IMR-90 (cell line): ENCODE measurements around the gene DERL3. TPM values are rescaled to one million over a fixed set of nuclear protein-coding genes. Genes with fewer than 3 reads are reported as not detected.

Experiments used
- ATAC-seq: fragments of 200-7000 bp; cut with Tn5 transposase; 2 replicates; pipeline ENCODE4 v1.9.1; 2020; ENCODE audit warnings: low read depth, mild to moderate bottlenecking, moderate library complexity
- BruUV-seq: library from RNA; stranded (reverse); fragments of 400-500 nt; replicated peaks from 2 replicates; lab custom pipeline; 2021; lab: Mats Ljungman, UMichigan
- CTCF ChIA-PET: fragments of 300-600 bp; formaldehyde crosslinking; extraction: SDS; loops from one replicate; lab custom pipeline; 2021; ENCODE audit warnings: antibody characterized with exemption; lab: Yijun Ruan, JAX
- POLR2A ChIA-PET: fragments of 300-600 bp; sonication (Branson Sonifier 250); formaldehyde crosslinking; loops from one replicate; lab custom pipeline; 2022; ENCODE audit warnings: antibody characterized with exemption; ENCODE audit not compliant: unreplicated experiment; lab: Charles Lee
- DNase-seq: peaks from one replicate; pipeline ENCODE4 v3.0.0; 2013
- H2AFZ ChIP-seq: replicated peaks from 2 replicates; pipeline ENCODE3; 2013; ENCODE audit warnings: low read length, mild to moderate bottlenecking; ENCODE audit not compliant: poor library complexity
- H2AK5ac ChIP-seq: 2 replicates; pipeline ENCODE4 v1.6.1; 2013; ENCODE audit warnings: low read depth, low read length, inconsistent platforms
- H2AK9ac ChIP-seq: replicated peaks from 2 replicates; pipeline ENCODE3; 2013; ENCODE audit warnings: mild to moderate bottlenecking, low read depth, low read length, moderate library complexity; ENCODE audit not compliant: poor library complexity
- H2BK120ac ChIP-seq: 2 replicates; pipeline ENCODE4 v1.6.1; 2013; ENCODE audit warnings: low read depth, low read length, inconsistent platforms
- H2BK15ac ChIP-seq: 3 replicates; pipeline ENCODE4 v1.6.1; 2013; ENCODE audit warnings: low read depth, low read length, inconsistent platforms
- H2BK20ac ChIP-seq: 2 replicates; pipeline ENCODE4 v1.6.1; 2013; ENCODE audit warnings: low read depth, mild to moderate bottlenecking, inconsistent platforms, low read length, moderate library complexity
- H2BK5ac ChIP-seq: 2 replicates; pipeline ENCODE4 v1.6.1; 2013; ENCODE audit warnings: mild to moderate bottlenecking, low read depth, low read length, inconsistent platforms; ENCODE audit not compliant: poor library complexity, severe bottlenecking
- H3K14ac ChIP-seq: replicated peaks from 2 replicates; pipeline ENCODE4 v1.6.1; 2013; ENCODE audit warnings: low read depth, low read length, inconsistent platforms
- H3K18ac ChIP-seq: 2 replicates; pipeline ENCODE4 v1.6.1; 2013; ENCODE audit warnings: low read depth, low read length, control low read depth
- H3K23ac ChIP-seq: 2 replicates; pipeline ENCODE4 v1.6.1; 2013; ENCODE audit warnings: low read depth, low read length, inconsistent platforms
- H3K27ac ChIP-seq: 2 replicates; pipeline ENCODE4 v1.5.1; 2013; ENCODE audit warnings: mild to moderate bottlenecking, control low read depth, low read length; ENCODE audit not compliant: insufficient read depth
- H3K27me3 ChIP-seq: 2 replicates; pipeline ENCODE4 v1.6.1; 2013; ENCODE audit warnings: low read length; ENCODE audit not compliant: control insufficient read depth, insufficient read depth
- H3K36me3 ChIP-seq: 2 replicates; pipeline ENCODE4 v1.6.1; 2013; ENCODE audit warnings: low read length, mixed read lengths; ENCODE audit not compliant: control insufficient read depth, insufficient read depth
- H3K4ac ChIP-seq: 2 replicates; pipeline ENCODE4 v1.6.1; 2013; ENCODE audit warnings: low read depth, low read length, inconsistent platforms
- H3K4me1 ChIP-seq: 2 replicates; pipeline ENCODE4 v1.6.1; 2013; ENCODE audit warnings: low read length, mixed read lengths; ENCODE audit not compliant: control insufficient read depth, insufficient read depth
- H3K4me2 ChIP-seq: 2 replicates; pipeline ENCODE4 v1.6.1; 2013; ENCODE audit warnings: low read depth, mild to moderate bottlenecking, control low read depth, low read length, moderate library complexity
- H3K4me3 ChIP-seq: 2 replicates; pipeline ENCODE4 v1.5.1; 2013; ENCODE audit warnings: low read depth, mild to moderate bottlenecking, control low read depth, low read length, moderate library complexity; ENCODE audit not compliant: insufficient read depth
- H3K56ac ChIP-seq: 2 replicates; pipeline ENCODE4 v1.6.1; 2013; ENCODE audit warnings: low read length, inconsistent platforms; ENCODE audit not compliant: insufficient read depth; ENCODE audit errors: extremely low read depth
- H3K79me1 ChIP-seq, 2 experiments: 2 replicates each; pipeline ENCODE4 v1.6.1; 2013; ENCODE audit warnings: low read length in 2 of 2, inconsistent platforms in 1 of 2, low read depth in 1 of 2
- H3K9ac ChIP-seq: 2 replicates; pipeline ENCODE4 v1.6.1; 2013; ENCODE audit warnings: low read depth, low read length, control low read depth
- H3K9me1 ChIP-seq: 2 replicates; pipeline ENCODE4 v1.6.1; 2013; ENCODE audit warnings: low read length, inconsistent platforms; ENCODE audit not compliant: insufficient read depth
- H3K9me3 ChIP-seq: 2 replicates; pipeline ENCODE4 v1.6.1; 2013; ENCODE audit warnings: low read length; ENCODE audit not compliant: control insufficient read depth, insufficient read depth
- H4K20me1 ChIP-seq: 2 replicates; pipeline ENCODE4 v1.6.1; 2013; ENCODE audit warnings: low read length, inconsistent platforms; ENCODE audit not compliant: insufficient read depth
- H4K5ac ChIP-seq: 2 replicates; pipeline ENCODE4 v1.6.1; 2013; ENCODE audit warnings: mild to moderate bottlenecking, low read depth, low read length, control low read depth
- H4K8ac ChIP-seq, 2 experiments: 2 replicates each; pipeline ENCODE4 v1.6.1; 2013; ENCODE audit warnings: low read depth in 2 of 2, low read length in 2 of 2, control low read depth in 1 of 2, inconsistent platforms in 1 of 2
- H4K91ac ChIP-seq: 2 replicates; pipeline ENCODE4 v1.6.1; 2013; ENCODE audit warnings: low read depth, low read length, inconsistent platforms; ENCODE audit not compliant: insufficient read depth
- BHLHE40 ChIP-seq: fragments of 150-350 bp; IDR thresholded peaks from 2 replicates; pipeline ENCODE4 v1.6.1; 2016; ENCODE audit warnings: mild to moderate bottlenecking, low read depth, low read length
- whole genome bisulfite sequencing, 2 experiments: methylation state at CpG; one replicate each; pipeline versions ENCODE4 v1.1.5 to v1.1.7; 2013; ENCODE audit warnings: missing lambda C conversion rate in 2 of 2; ENCODE audit not compliant: insufficient read length in 1 of 2; ENCODE audit errors: extremely low coverage in 2 of 2; 5-methylcytosine and 5-hydroxymethylcytosine counted together
- dilution Hi-C: fragments of 300-500 bp; cut with HindIII; formaldehyde crosslinking; loops from one replicate; pipeline ENCODE4 v1.14.3; 2018; ENCODE audit warnings: low sequenced_read_pairs; ENCODE audit not compliant: unreplicated experiment
- in situ Hi-C: fragments of 300-500 bp; cut with MboI; formaldehyde crosslinking; loops from 3 replicates; pipeline ENCODE4 v1.14.3; 2019; ENCODE audit warnings: low sequenced_read_pairs, inconsistent platforms, mixed read lengths
- intact Hi-C: fragments of 100-400 bp; cut with micrococcal nuclease; formaldehyde crosslinking; loops from 2 replicates; pipeline ENCODE4 v1.10.0; 2022
- polyA plus RNA-seq, 3 experiments: library from polyadenylated mRNA; depleted of rRNA; stranded (reverse); fragments of >200 nt; gene quantifications; 2 replicates each; pipeline ENCODE4 v1.2.3, GENCODE V29; 2012; ENCODE audit warnings: low replicate concordance in 1 of 3
- total RNA-seq: library from RNA; depleted of rRNA; stranded (reverse); fragments of >200 nt; gene quantifications from 2 replicates; pipeline ENCODE4 v1.2.3, GENCODE V29; 2012
- TF ChIP-seq, protein P1 (sequence below): fragments of 150-350 bp; IDR thresholded peaks from 2 replicates; pipeline ENCODE4 v1.6.1; 2017; ENCODE audit warnings: mild to moderate bottlenecking, antibody characterized with exemption, low read length, low read depth

DERL3 gene
- total and polyA plus RNA-seq, 2 of the 4 experiments (the other 2 are of a cell fraction) = 0.18 to 0.62 TPM

DNA sequence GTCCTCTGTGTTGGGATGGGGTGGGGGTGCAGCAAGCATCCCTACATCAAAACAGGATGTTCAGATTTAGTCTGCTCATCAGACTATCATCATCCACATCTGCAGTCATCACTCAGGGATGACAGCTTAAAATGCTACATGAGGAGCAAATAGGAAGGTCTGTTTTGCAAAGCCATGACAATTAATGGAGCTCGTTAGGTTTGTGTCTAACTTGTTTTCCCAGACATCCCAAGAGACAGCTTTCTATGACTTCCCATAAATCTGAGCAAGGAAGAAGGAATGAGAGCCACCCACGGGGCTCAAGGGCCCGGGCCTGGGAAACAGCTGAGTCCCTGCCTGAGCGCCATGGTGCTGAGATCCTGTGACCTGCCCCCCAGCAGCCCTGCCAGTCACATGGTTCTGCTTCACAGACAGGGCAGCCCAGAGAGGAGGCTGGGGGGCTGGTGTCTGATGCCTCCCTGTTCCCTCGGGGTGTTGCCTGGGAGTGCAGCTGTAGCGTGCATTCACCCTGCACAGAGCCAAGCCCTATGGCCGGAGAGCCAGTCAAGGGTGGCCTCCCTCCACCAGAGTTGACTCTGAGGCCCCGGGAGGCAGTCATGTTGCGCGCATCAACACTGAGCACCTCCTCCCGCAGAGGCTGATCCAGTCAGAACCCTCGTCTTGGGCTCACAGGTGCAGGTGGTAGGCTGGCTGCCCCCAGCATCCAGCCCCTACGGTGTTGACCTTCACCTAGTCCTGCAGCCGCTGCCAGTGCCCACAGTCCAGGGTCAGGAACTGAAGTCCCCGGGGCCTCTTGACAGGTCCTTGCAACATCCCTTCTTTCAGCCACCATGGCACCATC, 12.1 kb downstream of the DERL3 start:
- WGBS, 2 experiments = 86% methylated on average over 11 of the region's 15 CpGs; no CpG with 5 or more reads in 1 of the 2 experiments
- H3K27ac ChIP-seq = peak overlapping the region; percentile 57; the same call in 1 of the 2 replicates
- H2BK15ac ChIP-seq = no peak overlapping the region; the same call in 2 of the 3 replicates
- H3K56ac ChIP-seq = no peak overlapping the region
- BruUV-seq = no TSS peak
- H3K9ac ChIP-seq = no peak overlapping the region
- H3K4me1 ChIP-seq = peaks cover 12% of the 10 kb centered on the region
- H3K4me2 ChIP-seq = no peak overlapping the region
- CTCF ChIA-PET = no interaction called here
- peak overlapping the region; percentile 65 for H2BK120ac ChIP-seq
- peaks cover 10 to 56% of the 10 kb centered on the region in 2 experiments for H3K79me1 ChIP-seq
- H2BK20ac ChIP-seq = peak overlapping the region; percentile 81
- H4K8ac ChIP-seq = peak overlapping the region; percentile 52 to 90; a peak in 3 of 4 replicates
- DNase-seq = peak; percentile 26
- H3K18ac ChIP-seq = peak overlapping the region; percentile 96
- peaks cover 34% of the 10 kb centered on the region for H3K9me1 ChIP-seq
- H2AFZ ChIP-seq = no peak overlapping the region
- H3K14ac ChIP-seq = peak overlapping the region; percentile 96
- peak overlapping the region; percentile 84; the same call in 1 of the 2 replicates for H3K4ac ChIP-seq
- peak overlapping the region; percentile 78 for H4K91ac ChIP-seq
- peak overlapping the region; percentile 93 for H2BK5ac ChIP-seq
- in situ Hi-C loops (no loop called here), intact Hi-C loops (no loop called here), dilution Hi-C loops (no loop called here)
- H3K27me3 ChIP-seq = no peaks in the 10 kb centered on the region
- peak overlapping the region; percentile 59; the same call in 1 of the 2 replicates for H2AK5ac ChIP-seq
- peak overlapping the region; percentile 77 for H2AK9ac ChIP-seq
- peak overlapping the region; percentile 85; the same call in 1 of the 2 replicates for H4K5ac ChIP-seq
- TF ChIP-seq, protein P1, sequence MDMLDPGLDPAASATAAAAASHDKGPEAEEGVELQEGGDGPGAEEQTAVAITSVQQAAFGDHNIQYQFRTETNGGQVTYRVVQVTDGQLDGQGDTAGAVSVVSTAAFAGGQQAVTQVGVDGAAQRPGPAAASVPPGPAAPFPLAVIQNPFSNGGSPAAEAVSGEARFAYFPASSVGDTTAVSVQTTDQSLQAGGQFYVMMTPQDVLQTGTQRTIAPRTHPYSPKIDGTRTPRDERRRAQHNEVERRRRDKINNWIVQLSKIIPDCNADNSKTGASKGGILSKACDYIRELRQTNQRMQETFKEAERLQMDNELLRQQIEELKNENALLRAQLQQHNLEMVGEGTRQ = 0 out of 2 replicates have a peak, but pooled peaks have one; percentile 42
- no peak for TF ChIP-seq BHLHE40
- peaks cover 3% of the 10 kb centered on the region; the same call in 1 of the 2 replicates for H3K9me3 ChIP-seq
- H3K4me3 ChIP-seq = no peak overlapping the region
- H3K23ac ChIP-seq = 0 out of 2 replicates have a peak overlapping the region, but pooled peaks have one; percentile 65
- H3K36me3 ChIP-seq = peaks cover 80% of the 10 kb centered on the region
- peak; percentile 24; the same call in 1 of the 2 replicates for ATAC-seq
- POLR2A ChIA-PET = no interaction called here
- H4K20me1 ChIP-seq = peaks cover 20% of the 10 kb centered on the region
